ENCODE data around the gene ZGPAT.

GRCh38 chr20:63658749-63659187, 49.1 kb upstream of the ZGPAT start:
- TF ChIP-seq POLR2A (IDR thresholded peaks at IDR 0.05; ENCODE audit: low read length) (no peak), GATA1 (IDR thresholded peaks at IDR 0.05; ENCODE audit: low read depth, low read length) (no peak)

Data from erythroblast (primary cell).